PC-9 (cell line): ENCODE measurements around the gene ZFHX2. TPM values are rescaled to one million over a fixed set of nuclear protein-coding genes. Genes with fewer than 3 reads are reported as not detected.

ENCODE experiments used
- BruUV-seq: library from RNA; stranded (reverse); fragments of 400-500 nt; replicated peaks from 2 replicates; lab custom pipeline; 2021; lab: Mats Ljungman, UMichigan
- CTCF ChIA-PET: fragments of 300-600 bp; sonication (Branson Sonifier 250); formaldehyde crosslinking; loops from one replicate; lab custom pipeline; 2022; ENCODE audit warnings: antibody characterized with exemption; lab: Charles Lee
- POLR2A ChIA-PET: fragments of 300-600 bp; sonication (Branson Sonifier 250); formaldehyde crosslinking; loops from one replicate; lab custom pipeline; 2022; ENCODE audit warnings: antibody characterized with exemption; ENCODE audit not compliant: unreplicated experiment; lab: Charles Lee
- DNase-seq, 2 experiments: peaks; one replicate each; pipeline versions ENCODE4 v3.0.0 to v3.0.0-alpha.2; 2015 to 2022; ENCODE audit warnings: mixed read lengths in 1 of 2
- H2AFZ ChIP-seq: fragments of 200-600 bp; sonication (generic); 2 replicates; pipeline ENCODE4 v1.8.1; 2017; ENCODE audit warnings: antibody characterized with exemption
- H3F3A ChIP-seq: fragments of 200-600 bp; sonication (generic); 2 replicates; pipeline ENCODE4 v1.8.1; 2017; ENCODE audit warnings: antibody characterized with exemption, mild to moderate bottlenecking, low read depth; ENCODE audit not compliant: insufficient read depth
- H3K27ac ChIP-seq: fragments of 200-600 bp; sonication (generic); 2 replicates; pipeline ENCODE4 v1.6.1; 2016; ENCODE audit warnings: mixed run types
- H3K27me3 ChIP-seq: fragments of 200-600 bp; sonication (generic); 2 replicates; pipeline ENCODE4 v1.6.1; 2016; ENCODE audit warnings: low read depth, mixed run types; ENCODE audit not compliant: insufficient read depth
- H3K36me3 ChIP-seq: fragments of 200-600 bp; sonication (generic); 2 replicates; pipeline ENCODE4 v1.6.1; 2016; ENCODE audit warnings: low read depth, mixed run types
- H3K4me1 ChIP-seq: fragments of 200-600 bp; sonication (generic); replicated peaks from 2 replicates; pipeline ENCODE4 v1.6.1; 2016; ENCODE audit warnings: mixed run types; ENCODE audit not compliant: insufficient read depth
- H3K4me2 ChIP-seq: fragments of 200-600 bp; sonication (generic); 2 replicates; pipeline ENCODE4 v1.6.1; 2017; ENCODE audit warnings: mixed run types
- H3K4me3 ChIP-seq: fragments of 200-600 bp; sonication (generic); 2 replicates; pipeline ENCODE4 v1.6.1; 2016; ENCODE audit warnings: mixed run types
- H3K79me2 ChIP-seq: fragments of 200-600 bp; sonication (generic); 2 replicates; pipeline ENCODE4 v1.6.1; 2017; ENCODE audit warnings: low read depth, mixed run types
- H3K9me2 ChIP-seq: fragments of 200-600 bp; sonication (generic); 2 replicates; pipeline ENCODE4 v1.8.1; 2017; ENCODE audit warnings: mild to moderate bottlenecking; ENCODE audit not compliant: insufficient read depth
- H3K9me3 ChIP-seq: fragments of 200-600 bp; sonication (generic); 2 replicates; pipeline ENCODE4 v1.8.1; 2016; ENCODE audit warnings: low read depth; ENCODE audit not compliant: insufficient read depth
- H4K20me1 ChIP-seq: fragments of 200-600 bp; sonication (generic); 2 replicates; pipeline ENCODE4 v1.8.1; 2017; ENCODE audit not compliant: insufficient read depth
- EZH2 ChIP-seq: fragments of 200-600 bp; sonication (generic); IDR thresholded peaks from 2 replicates; pipeline ENCODE4 v1.8.0; 2017; ENCODE audit warnings: antibody characterized with exemption, low read depth
- intact Hi-C: fragments of 100-400 bp; cut with micrococcal nuclease; formaldehyde crosslinking; loops from one replicate; pipeline ENCODE4 v1.10.0; 2022; ENCODE audit not compliant: unreplicated experiment
- total RNA-seq: library from RNA; stranded (reverse); gene quantifications from 2 replicates; pipeline ENCODE4 v1.2.3, GENCODE V29; 2021
- TF ChIP-seq, protein P1 (sequence below): fragments of 200-600 bp; sonication (generic); conservative IDR thresholded peaks from 2 replicates; pipeline ENCODE4 v1.6.1; 2017; ENCODE audit warnings: mixed run types, antibody characterized with exemption, mild to moderate bottlenecking, moderate library complexity

The ZFHX2 gene
- total RNA-seq, 1 experiment from 2014 or later, result 5.3 TPM

DNA sequence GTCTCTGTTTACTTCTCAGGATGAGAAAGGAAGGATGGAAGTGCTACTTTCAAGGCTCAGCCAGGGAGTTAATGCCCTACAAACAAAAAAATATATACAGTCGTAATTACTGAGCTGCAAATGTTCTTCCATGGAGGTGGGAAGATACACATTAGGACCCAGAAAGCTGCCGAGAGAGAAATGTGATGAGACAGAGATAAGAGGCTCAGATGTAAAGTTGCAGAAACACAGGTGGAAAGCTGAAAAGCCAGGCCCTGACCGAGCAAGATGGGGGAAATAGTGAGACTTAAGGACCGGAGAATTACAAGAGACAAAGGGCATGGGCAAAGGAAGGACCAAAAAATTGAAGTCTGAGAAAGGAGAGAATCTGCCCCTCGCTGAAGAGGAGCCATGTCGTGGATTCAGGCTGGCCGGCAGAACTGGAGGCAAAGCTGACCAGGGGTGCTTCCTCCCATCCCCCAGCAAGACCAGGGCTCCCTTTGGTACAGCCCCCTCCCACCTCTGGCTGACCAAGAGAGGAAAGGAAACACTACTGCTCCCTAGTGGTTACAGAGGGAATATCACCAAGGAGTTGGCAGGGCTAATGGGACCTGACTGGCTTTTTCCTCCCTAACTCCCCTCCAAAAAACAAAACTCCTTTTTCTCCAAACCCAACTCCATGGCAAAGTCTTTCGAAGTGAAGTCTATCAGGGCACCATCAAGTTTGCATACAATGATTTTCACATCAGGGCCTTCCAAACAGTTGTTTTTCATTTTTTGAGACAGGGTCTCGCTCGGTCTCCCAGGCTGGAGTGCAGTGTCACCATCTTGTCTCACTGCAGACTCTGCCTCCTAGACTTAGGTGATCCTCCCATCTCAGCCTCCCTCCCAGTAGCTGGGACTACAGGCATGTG, 12.1 kb downstream of the ZFHX2 start:
- H3K9me3 ChIP-seq, result no peaks in the 10 kb centered on the region
- DNase-seq, result no peak
- H3K79me2 ChIP-seq, result no peaks in the 10 kb centered on the region
- intact Hi-C loops, result no loop called here
- H3K4me2 ChIP-seq, result no peak overlapping the region
- no peaks in the 10 kb centered on the region for H3K4me1 ChIP-seq
- H3K27me3 ChIP-seq, result no peaks in the 10 kb centered on the region
- no peak for TF ChIP-seq EZH2
- TF ChIP-seq, protein P1, sequence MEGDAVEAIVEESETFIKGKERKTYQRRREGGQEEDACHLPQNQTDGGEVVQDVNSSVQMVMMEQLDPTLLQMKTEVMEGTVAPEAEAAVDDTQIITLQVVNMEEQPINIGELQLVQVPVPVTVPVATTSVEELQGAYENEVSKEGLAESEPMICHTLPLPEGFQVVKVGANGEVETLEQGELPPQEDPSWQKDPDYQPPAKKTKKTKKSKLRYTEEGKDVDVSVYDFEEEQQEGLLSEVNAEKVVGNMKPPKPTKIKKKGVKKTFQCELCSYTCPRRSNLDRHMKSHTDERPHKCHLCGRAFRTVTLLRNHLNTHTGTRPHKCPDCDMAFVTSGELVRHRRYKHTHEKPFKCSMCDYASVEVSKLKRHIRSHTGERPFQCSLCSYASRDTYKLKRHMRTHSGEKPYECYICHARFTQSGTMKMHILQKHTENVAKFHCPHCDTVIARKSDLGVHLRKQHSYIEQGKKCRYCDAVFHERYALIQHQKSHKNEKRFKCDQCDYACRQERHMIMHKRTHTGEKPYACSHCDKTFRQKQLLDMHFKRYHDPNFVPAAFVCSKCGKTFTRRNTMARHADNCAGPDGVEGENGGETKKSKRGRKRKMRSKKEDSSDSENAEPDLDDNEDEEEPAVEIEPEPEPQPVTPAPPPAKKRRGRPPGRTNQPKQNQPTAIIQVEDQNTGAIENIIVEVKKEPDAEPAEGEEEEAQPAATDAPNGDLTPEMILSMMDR, result peak; percentile 80
- H3K4me3 ChIP-seq, result no peak overlapping the region
- no peaks in the 10 kb centered on the region for H3F3A ChIP-seq
- H4K20me1 ChIP-seq, result no peaks in the 10 kb centered on the region
- no peak overlapping the region for H3K27ac ChIP-seq
- POLR2A ChIA-PET, result no interaction called here
- CTCF ChIA-PET, result no interaction called here
- BruUV-seq, result no TSS peak
- no peaks in the 10 kb centered on the region for H3K9me2 ChIP-seq
- no peaks in the 10 kb centered on the region for H3K36me3 ChIP-seq
- H2AFZ ChIP-seq, result no peak overlapping the region

DNA sequence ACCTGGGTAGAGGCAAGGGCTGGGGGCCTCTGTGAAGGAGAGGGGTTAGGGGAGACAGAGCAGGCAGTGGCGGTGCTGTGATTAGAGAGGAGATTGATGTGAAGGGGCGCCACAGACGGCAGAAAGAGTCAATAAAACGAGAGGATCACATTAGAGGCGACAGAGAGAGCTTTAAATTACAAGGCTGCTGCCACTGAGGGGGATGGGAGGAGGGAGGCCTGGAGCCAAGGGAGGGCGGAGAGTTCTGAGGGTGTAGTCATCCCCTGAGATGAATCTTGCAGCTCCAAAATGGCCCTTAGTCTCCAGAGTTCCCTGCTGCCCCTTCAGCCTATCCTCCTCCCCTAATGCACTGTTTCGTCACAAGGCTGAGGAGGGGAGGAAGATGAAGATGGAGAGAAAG, 12.8 kb downstream of the ZFHX2 start:
- Histone ChIP-seq H3K36me3 (no peaks in the 10 kb centered on the region), H3K4me1 (no peaks in the 10 kb centered on the region), H3F3A (no peaks in the 10 kb centered on the region), H3K79me2 (no peaks in the 10 kb centered on the region), H3K27me3 (no peaks in the 10 kb centered on the region), H3K27ac (no peak overlapping the region), H3K9me2 (no peaks in the 10 kb centered on the region), H3K4me3 (no peak overlapping the region), H4K20me1 (no peaks in the 10 kb centered on the region), H3K9me3 (no peaks in the 10 kb centered on the region), H2AFZ (no peak overlapping the region), H3K4me2 (no peak overlapping the region)
- ChIA-PET CTCF (interaction anchor here (0.6 kb wide), 1 partner anchor 400 kb away, joined by 3 read pairs; no protein-coding TSS in a partner anchor), POLR2A (no interaction called here)
- no TSS peak for BruUV-seq
- TF ChIP-seq EZH2, result no peak
- TF ChIP-seq, protein P1, result no peak
- intact Hi-C loops, result no loop called here
- no peak for DNase-seq

DNA sequence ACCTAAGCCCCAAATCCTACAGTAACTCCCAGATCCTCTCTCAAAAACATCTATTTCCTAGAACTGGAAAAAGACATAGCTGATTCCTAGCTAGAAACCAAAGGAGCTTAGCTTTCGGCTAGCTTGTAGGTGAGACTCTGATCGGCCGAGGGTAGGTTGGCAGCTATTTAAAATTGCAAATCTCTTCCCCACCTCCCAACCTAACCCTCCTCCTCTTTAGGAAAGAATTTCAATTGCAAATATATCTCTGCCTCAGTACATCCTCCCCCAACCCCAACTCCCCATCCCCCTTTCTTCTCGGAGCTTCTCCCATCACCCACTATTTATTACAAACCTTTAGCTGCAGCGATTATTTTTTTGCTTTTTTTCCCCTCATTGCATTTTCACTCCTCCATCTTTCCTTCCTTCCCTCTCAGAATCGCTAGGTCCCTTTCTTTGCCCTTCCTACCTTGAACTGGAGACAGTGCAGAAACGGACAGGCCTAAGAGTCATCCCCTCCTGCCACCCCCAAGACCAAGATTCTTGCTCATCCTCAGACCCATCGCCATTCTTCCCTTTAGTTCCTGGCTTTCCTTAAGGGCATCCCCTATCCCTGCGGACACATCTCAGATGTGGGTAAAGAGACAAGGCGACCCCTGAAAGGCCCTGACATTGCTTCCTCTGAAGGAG, 13.4 kb downstream of the ZFHX2 start:
- H3K9me2 ChIP-seq, result no peaks in the 10 kb centered on the region
- no peaks in the 10 kb centered on the region for H3K36me3 ChIP-seq
- no peak overlapping the region for H3K27ac ChIP-seq
- no peaks in the 10 kb centered on the region for H3K79me2 ChIP-seq
- H3K4me1 ChIP-seq, result no peaks in the 10 kb centered on the region
- H3K27me3 ChIP-seq, result no peaks in the 10 kb centered on the region
- ChIA-PET POLR2A (no interaction called here), CTCF (interaction anchor here (0.6 kb wide), 1 partner anchor 399 kb away, joined by 3 read pairs; no protein-coding TSS in a partner anchor)
- no peaks in the 10 kb centered on the region for H4K20me1 ChIP-seq
- no peaks in the 10 kb centered on the region for H3F3A ChIP-seq
- TF ChIP-seq, protein P1, result no peak
- no peak for DNase-seq
- intact Hi-C loops, result no loop called here
- H3K9me3 ChIP-seq, result no peaks in the 10 kb centered on the region
- no peak overlapping the region for H3K4me3 ChIP-seq
- H2AFZ ChIP-seq, result no peak overlapping the region
- no TSS peak for BruUV-seq
- H3K4me2 ChIP-seq, result no peak overlapping the region
